Mesenteric fat pad (tissue), 1 donor: ENCODE data around the gene WDR76. TPM values are rescaled to one million over a fixed set of nuclear protein-coding genes. Genes with fewer than 3 reads are reported as not detected.

Source experiments
- DNase-seq: peaks from one replicate; pipeline ENCODE4 v3.0.0-alpha.2; 2020; ENCODE audit warnings: low spot score
- microRNA-seq: library from miRNA; unstranded; fragments of <30 nt; microRNA quantifications from one replicate; pipeline ENCODE4 v1.2.0, GENCODE V29; 2020; ENCODE audit warnings: borderline number of aligned reads
- total RNA-seq: library from RNA; stranded (reverse); fragmentation: NEBNext Ultra II Directional; extraction: Animal tissue kit (Norgen Biotek cat#: 25700); gene quantifications from one replicate; pipeline ENCODE4 v1.2.1, GENCODE V29; 2021
- donor health status: DM: yes; HTN: yes; CAD: no.

WDR76 gene
- total RNA-seq, 1 donor from 2014 or later, result 2.2 TPM

DNA sequence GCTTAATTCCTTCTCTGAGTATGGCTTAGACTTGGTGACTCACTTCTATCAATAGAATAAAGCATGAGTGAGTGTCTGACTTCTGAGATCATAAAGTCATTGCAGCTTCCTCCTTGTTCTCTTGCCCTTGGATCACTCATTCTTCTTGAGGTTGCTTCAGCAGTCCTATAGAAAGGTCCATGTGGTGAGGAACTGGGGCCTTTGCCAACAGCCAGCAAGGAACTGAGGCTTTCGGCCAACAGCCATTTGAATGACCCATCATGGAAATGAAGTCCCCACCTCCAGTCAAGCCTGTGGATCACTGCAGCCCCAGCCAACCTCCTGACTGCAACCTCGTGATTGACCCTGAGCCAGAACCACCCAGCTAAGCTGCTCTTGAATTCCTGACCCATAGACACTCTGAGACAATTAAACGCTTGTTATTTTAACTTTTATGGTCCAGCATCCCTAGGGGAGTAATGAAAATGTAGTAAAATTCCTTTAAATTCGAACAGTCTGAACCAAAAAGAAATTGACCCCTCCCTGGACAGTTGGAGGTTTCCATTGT lies 84.5 kb downstream of the WDR76 start:
- DNase-seq, result no peak

- no peak for DNase-seq
These were observed 85.4 kb downstream of the WDR76 start for GRCh38 chr15:43912208-43912607.

DNA sequence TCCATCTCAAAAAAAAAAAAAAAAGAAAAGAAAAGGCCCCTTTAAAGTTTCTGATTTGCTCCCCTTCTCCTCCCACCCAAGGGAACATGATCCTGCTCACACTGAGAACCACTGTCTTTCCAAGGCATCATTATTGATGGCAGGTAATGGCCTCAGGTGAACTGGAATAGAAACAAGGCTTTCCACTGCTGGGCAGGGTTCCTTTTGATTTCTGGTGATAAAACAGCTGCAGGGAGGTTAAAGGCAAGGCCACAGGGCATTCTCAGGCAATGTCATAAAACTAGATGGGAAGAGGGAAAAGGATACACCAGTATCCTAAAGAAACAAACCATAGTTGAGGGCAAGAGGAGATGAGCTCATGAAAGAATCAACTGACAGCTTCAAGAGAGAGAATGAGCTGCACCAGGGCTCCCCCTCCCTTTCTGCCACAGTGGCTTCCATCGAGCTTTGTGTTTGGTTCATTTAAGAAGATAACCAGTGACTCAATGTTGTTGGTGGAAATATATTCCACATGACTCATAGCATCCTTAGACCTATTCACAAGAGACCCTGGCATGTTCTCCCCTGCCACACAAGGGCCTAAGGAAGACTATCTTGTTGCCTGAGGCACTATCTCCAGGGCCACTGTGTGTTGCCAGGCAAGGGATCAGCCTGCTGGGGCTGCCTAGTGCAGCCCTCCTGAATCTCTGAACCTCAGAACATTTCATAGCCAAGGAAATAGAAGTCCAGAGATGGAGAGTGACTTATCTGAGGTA lies 86.4 kb downstream of the WDR76 start:
- no peak for DNase-seq

GRCh38 chr15:43913941-43914340 lies 87.1 kb downstream of the WDR76 start:
- no peak for DNase-seq

DNA sequence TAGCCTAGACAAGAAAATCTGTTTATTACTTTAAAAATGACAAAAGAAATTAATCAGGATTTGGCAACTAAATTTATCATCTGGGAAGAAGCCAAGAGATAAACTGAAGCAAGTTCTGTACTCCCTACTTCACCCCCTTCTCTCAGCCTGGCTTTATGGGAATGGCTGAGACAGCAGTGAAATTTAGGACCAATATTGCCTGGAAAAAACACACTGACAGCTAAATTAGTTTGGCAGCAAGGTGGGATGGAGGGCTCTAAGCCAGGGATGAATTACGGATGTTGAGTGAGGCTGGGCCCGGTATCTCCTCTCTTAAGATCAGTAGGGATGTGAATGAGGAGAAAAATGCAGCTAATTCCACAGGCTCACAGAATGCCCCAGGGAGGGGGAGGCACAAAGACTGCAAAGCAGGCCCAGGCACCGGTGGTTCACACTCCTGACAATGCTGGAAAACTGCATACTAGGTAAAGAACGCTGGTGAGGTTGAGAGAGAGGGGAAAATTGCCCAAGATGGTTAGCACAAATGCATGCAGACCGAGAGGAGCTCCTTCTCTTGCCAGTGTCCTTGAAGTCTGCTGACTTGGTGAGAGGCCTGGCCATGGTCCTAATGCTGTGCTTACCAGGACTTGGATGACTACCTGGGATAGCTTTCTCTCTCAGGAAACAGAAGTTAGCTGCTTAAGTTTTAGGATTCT lies 89.0 kb downstream of the WDR76 start:
- DNase-seq, result no peak

GRCh38 chr15:43916326-43916660 lies 89.5 kb downstream of the WDR76 start:
- no peak for DNase-seq

Small RNAs within 50 kb of the gene (microRNA-seq; reads per million reads assigned to microRNA genes)
- gene MIR1282, result not detected

Other genes starting within 250 kb of the WDR76 start
- gene PPIP5K1, start 236.8 kb upstream of the WDR76 start, total RNA-seq, result 63.5 TPM
- 2.2 TPM for gene CKMT1B, start 233.0 kb upstream of the WDR76 start, total RNA-seq
- 0.10 TPM for gene STRC, start 208.2 kb upstream of the WDR76 start, total RNA-seq
- gene CATSPER2, start 178.2 kb upstream of the WDR76 start, total RNA-seq, result 5.2 TPM
- gene CKMT1A, start 133.1 kb upstream of the WDR76 start, total RNA-seq, result 2.6 TPM
- 295 TPM for gene PDIA3, start 80.6 kb upstream of the WDR76 start, total RNA-seq
- gene ELL3, start 50.0 kb upstream of the WDR76 start, total RNA-seq, result 2.0 TPM
- gene SERF2, start 34.7 kb upstream of the WDR76 start, total RNA-seq, result 932 TPM
- gene SERINC4, start 26.8 kb upstream of the WDR76 start, total RNA-seq, result 0.22 TPM
- 18.0 TPM for gene HYPK, start 26.4 kb upstream of the WDR76 start, total RNA-seq
- gene MFAP1, start 2.3 kb upstream of the WDR76 start, total RNA-seq, result 17.9 TPM